Measurements from ENCODE around the gene SDHAF1.

DNA sequence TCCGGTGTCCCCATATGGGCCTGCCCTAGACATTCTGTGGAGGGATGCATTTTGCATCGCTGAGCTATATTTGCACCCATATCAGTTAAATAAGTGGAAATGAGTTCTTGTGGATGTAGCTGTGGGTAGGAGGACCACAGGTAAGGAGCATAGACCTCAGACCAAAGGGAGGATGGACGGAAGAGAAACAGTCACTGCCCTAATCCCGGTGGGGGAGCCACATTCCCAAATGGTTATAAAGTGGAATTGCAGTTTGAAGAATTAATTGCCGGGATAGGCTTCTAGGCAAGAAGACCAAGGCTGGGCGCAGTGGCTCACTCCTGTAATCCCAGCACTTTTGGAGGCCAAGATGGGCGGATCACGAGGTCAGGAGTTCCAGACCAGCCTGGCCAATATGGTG, 1.8 kb downstream of the SDHAF1 start:
- TF ChIP-seq, protein P1, sequence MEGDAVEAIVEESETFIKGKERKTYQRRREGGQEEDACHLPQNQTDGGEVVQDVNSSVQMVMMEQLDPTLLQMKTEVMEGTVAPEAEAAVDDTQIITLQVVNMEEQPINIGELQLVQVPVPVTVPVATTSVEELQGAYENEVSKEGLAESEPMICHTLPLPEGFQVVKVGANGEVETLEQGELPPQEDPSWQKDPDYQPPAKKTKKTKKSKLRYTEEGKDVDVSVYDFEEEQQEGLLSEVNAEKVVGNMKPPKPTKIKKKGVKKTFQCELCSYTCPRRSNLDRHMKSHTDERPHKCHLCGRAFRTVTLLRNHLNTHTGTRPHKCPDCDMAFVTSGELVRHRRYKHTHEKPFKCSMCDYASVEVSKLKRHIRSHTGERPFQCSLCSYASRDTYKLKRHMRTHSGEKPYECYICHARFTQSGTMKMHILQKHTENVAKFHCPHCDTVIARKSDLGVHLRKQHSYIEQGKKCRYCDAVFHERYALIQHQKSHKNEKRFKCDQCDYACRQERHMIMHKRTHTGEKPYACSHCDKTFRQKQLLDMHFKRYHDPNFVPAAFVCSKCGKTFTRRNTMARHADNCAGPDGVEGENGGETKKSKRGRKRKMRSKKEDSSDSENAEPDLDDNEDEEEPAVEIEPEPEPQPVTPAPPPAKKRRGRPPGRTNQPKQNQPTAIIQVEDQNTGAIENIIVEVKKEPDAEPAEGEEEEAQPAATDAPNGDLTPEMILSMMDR (IDR thresholded peaks at IDR 0.05; ENCODE audit: poor library complexity, severe bottlenecking) = no peak
- no peak for TF ChIP-seq EP300 (conservative IDR thresholded peaks at IDR 0.05; ENCODE audit: poor library complexity, severe bottlenecking)
- no peak for TF ChIP-seq EZH2 (IDR thresholded peaks at IDR 0.05; ENCODE audit: borderline replicate concordance, insufficient read depth, low read length, poor library complexity, severe bottlenecking)
- TF ChIP-seq POLR2AphosphoS5 (IDR thresholded peaks at IDR 0.05) = no peak
